NCI-H526 (cell line): ENCODE results near the gene UBE2Q1.
A peak's percentile ranks its signal among the peaks of the same experiment; 100 is the strongest.
"Not testable (repeated sequence)": the region's sequence is repeated elsewhere in the genome, so short reads cannot be mapped to it uniquely, and the experiment has no call there.

Experiments used
- DNase-seq, 2 experiments: peaks; one replicate each; lab custom pipeline; 2025; lab: John Stamatoyannopoulos, UW

The UBE2Q1 gene

DNA sequence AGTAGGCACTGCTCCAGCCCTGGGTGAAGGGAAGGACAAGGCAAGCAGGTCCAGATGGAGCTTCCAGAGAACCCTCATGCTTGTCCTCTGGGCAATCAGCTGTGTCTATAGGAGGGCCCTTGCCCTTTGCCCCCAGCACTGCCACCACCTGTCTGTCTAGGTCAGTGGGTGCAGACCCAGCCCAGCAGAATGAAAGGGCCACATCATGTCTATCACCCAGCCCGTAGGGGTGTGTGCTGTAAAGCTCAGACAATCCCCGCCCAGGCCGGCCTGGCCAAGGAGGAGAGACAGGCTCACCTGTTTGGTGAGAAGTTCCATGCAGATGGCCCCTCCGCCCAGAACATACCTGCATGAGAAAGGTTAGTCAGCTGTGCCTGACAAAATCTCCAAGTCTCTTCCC, 7.0 kb downstream of the UBE2Q1 start:
- DNase-seq = no peak

DNA sequence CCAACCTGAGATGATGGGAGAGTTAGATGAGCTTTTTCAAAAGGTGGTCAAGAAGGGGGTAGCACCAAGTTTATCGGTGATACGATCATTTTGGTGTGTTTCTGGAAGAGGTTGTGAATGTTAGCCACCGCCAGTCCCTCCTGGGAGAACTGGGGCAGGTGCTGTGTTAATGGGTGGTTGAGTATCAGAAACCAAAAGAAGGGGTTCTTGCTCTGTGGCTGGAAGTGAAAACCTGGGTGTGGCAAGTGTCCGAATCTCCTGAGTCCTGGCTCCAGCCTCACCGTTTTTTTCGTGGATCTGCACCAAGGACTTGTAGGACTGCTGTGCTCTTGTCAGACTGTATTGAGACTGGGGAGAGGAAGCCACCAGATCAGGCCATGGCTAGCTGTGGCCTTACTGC, 7.8 kb downstream of the UBE2Q1 start:
- DNase-seq = no peak

DNA sequence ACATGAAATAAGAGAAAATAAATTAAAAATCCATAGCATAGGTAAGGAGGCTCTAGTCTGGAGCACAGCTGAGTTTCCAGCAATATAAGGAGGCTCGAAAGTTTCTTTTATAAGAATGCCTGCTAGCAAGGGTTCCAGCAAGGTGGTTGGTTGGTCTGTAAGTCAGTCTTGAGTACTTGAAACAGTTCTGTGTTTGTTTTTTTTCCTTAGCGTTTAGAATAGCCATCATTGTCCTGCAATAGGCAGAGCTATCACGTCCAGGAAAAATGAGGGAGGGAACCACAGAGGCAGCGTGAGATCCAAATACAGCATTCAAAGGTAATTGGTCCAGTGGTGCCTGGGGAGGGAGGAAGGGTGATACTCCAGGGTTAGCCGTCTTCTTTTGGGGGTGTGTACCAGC, 8.4 kb downstream of the UBE2Q1 start:
- no peak for DNase-seq

DNA sequence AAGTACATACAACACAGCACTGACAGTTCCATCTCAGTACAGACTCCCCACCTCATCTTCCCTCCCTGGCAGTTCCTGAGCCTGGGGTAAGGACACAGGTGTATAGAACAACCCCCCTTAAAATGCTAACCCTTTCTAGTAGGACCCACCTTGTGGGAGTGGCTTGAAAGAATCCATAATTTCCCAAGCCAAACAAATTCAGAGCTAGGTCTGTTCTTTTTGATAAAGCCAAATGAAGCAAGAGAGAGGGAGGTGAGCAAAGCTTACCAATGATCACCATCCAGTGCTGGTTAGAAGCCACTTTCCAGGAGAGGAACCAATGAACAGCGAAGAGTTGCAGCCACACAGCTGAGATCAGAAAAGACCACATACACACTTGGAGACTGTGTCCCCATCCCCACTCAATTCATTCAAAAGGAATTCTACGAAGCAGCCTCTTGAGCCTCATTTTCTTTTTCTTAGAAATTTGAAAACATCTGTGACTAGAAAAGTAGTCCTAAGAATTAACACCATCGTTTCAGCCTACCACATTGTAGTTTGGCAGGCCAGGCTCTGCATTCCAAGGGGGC, 9.2 kb downstream of the UBE2Q1 start:
- DNase-seq = no peak

DNA sequence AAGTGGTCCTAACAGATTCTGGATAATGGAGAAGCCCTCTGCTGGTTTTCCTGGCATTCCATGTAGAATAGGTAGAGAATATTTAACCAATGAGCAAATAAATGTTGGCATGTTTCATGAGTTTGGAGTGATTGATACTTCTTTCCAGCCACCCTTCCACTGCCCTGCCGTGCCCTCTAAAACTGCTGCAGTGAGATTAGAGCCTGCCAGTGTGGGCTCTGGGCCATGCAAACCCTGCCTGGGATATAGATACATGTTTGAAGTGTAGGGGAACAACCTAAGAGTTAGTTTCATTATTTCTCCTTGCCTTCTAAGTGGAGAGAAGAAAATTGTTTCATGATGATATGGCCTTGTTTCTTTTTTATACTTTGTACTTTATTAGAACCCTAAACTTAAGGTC, 10.4 kb downstream of the UBE2Q1 start:
- DNase-seq = no peak

DNA sequence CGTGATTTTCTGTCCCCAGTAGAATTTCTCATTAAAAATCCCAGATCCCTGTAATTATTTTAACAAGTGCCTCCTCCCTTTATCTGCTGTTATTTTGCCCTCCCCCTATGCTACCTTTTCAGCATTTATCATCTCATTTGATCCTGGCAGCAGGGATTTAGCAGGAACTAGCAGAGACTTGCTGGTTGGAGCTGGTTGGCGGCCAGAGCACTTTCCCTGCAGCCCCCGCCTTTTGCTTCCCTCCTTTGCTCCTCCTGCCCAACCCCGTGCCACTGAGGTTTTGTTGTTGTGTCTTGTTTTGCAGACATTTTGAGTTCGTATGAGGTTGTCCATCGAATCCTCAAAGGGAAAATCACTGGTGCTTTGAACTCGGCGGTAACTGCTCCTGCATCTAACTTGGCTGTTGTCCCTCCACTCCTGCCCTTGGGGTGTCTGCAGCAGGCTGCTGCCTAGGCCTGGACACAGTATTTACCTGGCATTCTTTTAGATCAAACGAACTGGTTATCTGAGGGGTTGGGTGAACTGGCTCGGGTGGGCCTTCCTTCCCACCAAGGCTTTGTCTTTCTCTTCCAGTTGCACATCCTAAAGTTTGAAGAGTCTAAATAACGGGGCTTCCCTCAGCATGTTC, 11.2 kb downstream of the UBE2Q1 start:
- DNase-seq = no peak

DNA sequence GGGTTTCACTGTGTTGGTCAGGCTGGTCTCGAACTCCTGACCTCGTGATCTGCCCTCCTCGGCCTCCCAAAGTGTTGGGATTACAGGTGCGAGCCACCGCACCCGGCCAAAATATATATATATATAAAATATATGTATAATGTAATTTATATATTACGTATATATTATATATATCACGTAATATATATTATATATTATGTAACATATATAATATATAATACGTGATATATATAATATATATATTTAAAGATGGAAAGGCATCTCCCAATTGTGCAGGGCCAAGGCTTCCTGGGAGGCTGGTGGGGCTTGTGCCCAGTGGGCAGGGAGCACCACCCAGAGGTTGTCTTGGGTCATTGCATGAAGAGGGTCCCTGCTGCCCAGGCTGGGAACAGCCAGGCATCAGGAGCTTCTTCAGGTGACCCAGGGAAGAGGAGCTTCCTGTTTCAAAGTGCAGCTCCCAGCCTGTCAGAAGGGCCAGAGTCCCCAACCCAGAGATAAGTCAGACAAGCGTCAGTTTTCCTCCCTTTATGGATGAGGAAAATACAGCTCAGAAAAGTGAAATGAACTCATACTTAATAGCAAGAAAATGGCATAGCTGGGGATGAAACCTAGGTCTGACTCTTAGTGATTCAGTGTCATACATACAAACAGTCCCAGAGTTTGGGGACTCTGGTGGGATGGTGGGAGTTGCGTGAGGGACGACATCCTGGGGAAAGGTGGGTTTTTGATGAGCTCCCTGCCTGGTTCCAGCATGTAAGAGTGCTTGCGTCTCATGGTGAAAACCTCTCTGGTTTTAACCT, 12.0 kb downstream of the UBE2Q1 start:
- DNase-seq = peak; percentile 73 to 96

DNA sequence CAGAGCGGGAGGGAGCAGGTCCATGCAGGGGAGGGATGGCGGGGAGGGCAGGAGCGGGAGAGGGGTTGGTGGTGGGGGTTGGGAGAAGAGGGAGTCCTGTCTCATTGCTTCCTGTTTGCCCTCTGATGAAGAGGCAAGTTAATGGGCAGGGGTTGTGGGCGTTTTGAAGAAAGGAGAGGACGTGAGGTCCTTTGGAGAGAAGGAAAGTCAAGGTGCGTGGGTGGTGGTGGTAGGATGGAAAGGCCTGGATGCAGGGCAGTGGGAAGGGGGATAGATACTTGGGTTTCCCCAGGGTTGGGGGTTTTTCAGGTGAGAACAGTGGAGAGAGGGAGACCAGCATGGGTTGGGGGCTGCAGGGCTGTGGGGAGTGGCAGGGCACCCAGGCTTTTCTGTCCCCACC, 17.2 kb downstream of the UBE2Q1 start:
- no peak for DNase-seq

DNA sequence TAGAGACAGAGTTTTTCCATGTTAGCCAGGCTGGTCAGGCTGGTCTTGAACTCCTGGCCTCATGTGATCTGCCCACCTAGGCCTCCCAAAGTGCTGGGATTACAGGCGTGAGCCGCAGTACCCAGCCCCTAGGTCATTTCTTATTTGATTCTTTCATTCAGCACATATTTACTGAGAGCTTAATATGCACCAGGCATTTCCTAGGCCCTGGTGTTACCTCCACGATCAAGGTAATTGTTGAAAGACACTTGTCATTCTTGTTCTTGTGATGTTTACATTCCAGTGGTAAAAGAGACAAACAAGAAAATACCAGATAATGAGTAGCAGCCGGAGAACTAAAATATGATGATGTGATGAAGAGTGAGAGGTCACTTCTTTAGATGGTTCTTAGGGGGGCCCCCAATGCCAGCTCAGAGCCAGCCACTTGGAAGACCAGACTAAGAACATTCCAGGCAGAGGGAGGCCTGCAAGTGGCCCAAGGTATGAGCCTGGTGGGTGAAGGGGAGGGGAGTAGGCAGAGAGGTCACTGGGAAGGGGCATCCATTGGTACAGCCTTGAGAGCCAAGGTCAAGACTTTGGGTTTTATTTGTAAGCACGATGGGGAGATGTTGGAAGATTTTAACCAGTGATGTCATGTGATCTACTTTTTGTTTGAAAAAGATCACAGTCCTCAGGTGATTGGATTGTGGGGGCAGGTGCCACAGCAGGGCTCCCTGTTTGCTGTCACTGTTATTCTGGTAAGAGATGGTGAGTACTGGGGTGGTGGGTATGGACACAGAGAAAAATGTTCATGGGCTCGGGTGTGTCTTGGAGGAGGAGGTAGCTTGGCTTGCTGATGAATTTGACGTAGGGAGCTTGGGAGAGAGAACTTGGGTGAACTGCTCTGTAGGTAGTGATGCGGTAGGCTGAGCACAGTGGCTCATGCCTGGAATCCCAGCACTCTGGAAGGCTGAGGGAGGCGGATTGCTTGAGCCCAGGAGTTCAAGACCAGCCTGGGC, 18.7 kb downstream of the UBE2Q1 start:
- no peak for DNase-seq

DNA sequence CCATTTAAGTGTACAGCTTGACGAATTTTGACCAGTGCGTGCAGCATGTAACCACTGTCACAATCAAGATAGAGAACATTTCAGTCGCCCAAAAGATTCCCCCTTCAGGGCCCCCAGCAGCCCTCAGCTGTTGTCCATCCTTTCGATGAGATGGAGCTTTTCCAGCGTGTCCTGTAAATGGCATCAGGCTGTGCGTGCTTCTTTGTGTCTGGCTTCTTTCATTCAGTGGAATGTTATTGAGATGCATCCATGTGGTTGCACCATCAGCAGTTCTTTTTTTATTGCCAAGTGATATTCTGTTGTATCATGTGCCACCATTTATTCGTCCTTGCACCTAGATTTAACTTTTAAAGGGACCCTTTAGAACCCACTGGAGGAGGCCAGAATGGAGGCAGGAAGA, 21.9 kb downstream of the UBE2Q1 start:
- DNase-seq = no peak

DNA sequence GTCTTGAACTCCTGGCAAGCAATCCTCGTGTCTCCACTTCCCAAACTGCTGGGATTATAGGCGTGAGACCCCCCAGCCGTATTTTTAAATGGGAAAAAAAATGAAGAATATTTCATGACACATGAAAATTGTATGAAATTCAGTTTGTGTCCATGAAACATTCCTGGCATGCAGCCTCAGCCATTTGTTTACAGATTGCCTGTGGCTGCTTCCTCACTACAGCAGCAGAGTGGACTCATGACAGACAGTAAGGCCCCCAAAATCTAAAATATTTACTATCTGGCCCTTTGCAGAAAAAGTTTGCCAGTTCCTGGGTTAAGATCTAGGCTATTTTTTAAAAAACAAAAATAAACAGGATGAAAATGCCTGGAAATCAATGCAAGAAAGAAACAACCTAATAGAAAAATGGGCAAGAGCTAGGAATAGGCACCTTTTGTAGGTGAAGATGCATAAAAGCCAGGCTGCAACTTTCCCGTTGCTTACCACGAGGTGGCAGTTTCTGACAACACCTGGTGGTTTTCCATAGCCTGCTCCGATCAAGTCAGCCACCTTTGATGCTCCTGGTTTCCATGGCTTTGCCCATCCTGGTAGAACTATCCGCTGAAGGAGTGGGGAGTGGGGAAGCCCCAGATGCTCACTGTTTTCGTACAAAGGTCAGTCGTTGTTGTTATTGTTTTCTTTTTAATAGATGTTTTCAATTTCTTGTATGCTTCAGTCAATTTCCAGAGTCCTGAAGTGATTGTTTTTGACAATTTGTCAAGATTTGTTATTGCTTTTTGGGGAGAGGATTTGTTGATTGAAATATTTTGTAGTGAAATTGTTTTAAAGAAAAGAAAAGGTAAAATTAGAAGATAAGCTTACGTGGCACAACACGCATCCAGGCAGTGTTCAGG, 24.3 kb downstream of the UBE2Q1 start:
- DNase-seq = peak; percentile 76 to 94

DNA sequence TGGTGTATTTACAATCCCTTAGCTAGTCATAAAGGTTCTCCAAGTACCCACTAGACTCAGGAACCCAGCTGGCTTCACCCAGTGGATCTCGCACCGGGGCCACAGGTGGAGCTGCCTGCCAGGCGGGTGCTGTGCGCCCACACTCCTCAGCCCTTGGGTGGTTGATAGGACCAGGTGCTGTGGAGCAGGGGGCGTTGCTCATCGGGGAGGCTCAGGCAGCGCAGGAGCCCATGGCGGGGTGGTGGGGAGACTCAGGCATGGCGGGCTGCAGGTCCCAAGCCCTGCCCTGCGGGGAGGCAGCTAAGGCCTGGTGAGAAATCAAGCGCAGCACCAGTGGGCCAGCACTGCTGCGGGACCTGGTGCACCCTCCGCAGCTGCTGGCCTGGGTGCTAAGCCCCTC, 26.5 kb downstream of the UBE2Q1 start:
- DNase-seq = not testable (repeated sequence)

DNA sequence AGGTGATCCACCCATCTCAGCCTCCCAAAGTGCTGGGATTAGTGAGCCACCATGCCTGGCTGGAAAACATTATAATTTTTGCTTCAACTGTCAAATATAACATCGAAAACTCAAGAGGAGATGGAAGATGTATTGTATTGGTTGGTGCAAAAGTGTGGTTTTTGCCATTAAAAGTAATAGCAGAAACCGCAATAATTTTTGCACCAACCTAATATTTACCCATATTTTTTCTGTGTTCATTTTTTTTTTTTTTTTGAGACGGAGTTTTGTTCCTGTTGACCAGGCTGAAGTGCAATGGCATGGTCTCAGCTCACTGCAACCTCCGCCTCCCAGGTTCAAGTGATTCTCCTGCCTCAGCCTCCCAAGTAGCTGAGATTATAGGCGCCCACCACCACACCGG, 29.2 kb downstream of the UBE2Q1 start:
- DNase-seq = no peak

DNA sequence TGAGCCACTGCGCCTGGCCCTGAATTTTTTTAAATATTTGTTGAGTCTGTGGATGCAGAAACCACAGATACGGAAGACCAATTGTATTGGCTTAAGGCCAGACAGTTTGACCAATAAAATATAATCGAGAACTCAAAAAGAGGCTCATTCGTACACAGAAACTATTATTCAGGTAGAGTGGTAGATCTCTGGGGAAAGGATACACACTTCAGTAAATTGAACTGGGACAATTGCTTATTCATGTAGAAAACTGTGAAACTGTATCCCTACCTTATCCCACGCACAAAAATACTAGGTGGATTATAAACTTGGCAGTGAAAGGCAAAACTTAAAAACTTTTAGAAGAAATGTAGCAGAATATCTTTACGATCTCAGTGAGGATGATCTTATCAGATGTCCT, 31.3 kb downstream of the UBE2Q1 start:
- no peak for DNase-seq

DNA sequence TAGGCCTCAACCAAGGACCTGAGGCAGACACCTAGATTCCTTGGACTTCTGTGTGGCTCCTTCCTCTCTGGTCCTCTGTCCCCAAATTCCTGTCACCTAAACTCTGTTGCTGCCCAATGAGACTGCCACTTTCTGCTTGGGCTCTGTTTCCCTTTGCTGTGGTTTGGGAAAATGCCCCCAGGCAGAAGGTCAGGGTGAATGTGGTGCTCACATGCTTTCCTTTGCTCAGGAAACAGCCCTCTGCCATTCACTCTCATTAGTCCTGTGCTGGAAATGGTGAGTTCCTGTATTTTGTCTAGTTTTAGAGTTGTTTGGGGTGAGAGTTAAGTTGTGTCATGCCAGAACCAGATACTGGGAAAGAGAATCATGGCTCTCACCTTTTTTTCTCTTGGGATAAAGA, 33.6 kb downstream of the UBE2Q1 start:
- DNase-seq = no peak

DNA sequence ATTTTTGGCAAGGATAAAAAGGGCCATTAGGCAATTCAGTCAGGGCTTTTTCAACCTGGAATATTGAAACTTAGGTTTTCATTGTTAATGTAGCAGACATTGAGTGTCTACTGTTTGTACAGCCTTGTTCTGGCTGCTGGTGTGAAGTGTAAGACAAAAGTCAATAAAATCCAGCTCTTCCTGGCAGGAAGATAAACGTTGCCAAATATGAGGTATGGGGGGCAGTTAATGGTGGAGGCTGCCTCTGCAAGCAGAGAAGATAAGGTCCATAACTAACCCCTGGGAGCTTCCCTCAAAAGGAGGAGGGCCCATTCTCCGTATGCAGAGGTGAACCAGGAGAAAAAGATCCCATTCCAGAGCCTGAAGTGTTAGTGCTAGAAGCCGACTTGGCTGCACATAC, 36.8 kb downstream of the UBE2Q1 start:
- no peak for DNase-seq

DNA sequence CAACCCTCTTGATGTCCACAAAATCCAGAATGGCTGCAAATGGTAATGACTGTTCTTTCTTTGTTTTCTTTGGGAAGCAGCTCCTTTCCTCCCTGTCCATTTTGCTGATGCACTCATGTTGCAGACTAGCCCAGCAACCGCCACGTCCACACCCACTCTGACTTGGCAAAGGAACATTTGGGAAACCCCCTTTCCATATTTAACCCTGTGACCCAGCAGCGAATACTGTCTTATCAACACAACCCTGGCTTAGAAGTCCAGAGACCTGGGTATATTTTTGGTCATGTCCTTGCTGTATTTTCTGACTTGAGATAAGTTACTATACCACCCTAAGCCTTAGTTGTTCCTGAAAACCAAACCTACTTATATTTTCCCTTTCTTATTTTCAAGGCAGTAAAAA, 38.1 kb downstream of the UBE2Q1 start:
- no peak for DNase-seq

DNA sequence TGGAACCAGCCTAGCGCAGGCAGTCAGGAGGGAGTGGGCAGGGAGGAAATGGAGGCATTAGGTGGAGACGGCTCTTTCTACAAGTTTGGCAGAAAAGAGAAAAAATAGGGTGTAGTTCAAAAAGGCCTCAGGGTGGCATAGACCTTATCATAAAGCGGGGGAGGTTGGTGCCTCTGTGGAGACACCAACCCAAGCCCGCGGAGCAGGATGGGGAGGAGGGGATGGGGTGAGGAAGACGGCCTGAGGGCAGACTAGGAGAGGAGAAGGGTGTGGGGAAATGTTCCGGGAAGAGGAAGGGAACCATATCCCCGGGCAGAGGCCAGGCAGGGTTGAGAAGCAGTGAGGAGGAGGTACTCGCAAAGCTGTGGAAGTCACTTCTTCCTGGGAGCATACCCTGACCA, 38.9 kb downstream of the UBE2Q1 start:
- DNase-seq = peak in 1 of 2 experiments; percentile 64

DNA sequence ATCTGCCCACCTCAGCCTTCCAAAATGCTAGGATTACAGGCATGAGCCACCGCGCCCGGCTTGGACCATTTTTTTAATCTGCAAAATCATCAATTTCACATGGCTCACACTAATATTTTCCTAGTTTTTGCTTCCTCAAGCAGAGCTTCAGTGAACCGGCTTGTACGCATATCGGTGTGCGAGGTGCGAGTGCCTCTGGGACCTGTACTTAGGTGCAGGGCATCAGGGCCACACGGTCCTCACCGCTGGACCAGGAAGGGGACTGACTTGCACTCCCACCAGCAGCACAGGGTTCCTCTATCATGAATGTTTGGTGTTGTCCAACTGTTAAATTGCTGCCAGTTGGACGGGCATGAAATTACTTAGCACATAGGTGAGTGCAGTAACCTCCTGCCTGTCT, 40.8 kb downstream of the UBE2Q1 start:
- no peak for DNase-seq

DNA sequence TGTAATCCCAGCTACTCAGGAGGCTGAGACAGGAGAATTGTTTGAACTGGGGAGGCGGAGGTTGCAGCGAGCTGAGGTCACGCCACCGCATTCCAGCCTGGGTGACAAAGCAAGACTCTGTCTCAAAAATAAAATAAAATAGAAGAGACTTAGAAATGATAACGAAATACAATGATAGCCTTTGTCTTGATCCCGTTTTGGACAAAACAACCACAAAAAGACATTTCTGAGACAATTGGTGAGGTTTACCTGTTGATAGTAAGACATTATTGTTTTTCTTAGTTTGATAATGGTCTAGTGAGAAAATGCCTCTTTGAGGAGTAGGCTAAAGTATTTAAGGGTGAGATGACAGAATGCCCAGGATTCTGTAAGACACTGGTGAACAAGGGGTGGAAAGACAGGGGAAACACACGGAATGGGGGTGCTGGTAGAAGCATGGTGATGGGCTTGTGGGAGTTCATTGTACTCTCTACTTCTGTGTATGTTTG, 44.4 kb downstream of the UBE2Q1 start:
- DNase-seq = no peak

DNA sequence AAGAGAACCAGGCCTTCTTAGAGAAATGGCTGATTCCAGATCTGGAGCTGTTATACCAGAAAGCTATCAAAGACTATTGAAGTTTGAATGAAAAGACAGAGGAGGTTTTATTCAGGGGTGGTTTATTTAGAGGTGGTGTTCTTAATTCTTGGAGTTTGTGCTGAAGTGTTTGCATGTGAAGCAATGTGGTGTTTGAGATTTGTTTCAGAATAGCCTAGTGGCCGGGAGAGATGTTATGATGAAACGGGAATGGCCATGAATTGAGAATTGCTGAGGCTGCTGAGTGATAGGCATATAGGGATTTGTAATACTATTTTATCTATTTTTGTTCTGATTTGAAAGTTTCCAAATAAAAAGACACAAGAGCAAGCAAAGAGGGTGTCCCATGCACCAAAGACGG, 45.7 kb downstream of the UBE2Q1 start:
- no peak for DNase-seq
